Activated CD8-positive, alpha-beta memory T cell treated with anti-CD3 and anti-CD28 coated beads, Interleukin-2, amount 50 U/mL, for 1 hour (primary cell): ENCODE data around the gene TMEM150B.

Source experiments
- DNase-seq: peaks from one replicate; pipeline ENCODE4 v3.0.0-alpha.2; 2020; ENCODE audit errors: extremely low read depth

TMEM150B gene, protein sequence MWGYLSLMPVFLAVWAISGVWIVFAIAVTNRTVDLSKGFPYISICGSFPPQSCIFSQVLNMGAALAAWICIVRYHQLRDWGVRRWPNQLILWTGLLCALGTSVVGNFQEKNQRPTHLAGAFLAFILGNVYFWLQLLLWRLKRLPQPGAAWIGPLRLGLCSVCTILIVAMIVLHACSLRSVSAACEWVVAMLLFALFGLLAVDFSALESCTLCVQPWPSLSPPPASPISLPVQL

DNA sequence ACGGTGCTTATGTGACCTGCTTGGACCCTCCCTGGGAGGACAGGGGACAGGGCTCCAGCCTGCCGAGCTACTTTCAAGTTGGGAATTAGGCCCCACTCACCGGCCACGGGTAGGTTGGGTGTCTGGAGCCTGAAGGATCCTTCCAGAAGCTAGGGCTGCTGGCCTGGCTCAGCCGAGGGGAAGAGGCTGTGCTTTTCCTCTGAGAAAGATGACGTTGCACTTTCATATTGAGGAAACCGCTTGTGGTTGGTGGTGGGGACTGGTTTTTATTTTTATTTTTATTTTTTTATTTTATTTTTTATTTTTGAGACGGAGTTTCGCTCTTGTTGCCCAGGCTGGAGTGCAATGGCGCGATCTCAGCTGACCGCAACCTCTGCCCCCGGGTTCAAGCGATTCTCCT is at the start of gene TMEM150B:
TSS of gene TMEM150B (minus strand) at position 170 of the 400 bp plus-strand sequence. CDS start 4,305 bp downstream, outside the sequence.
- DNase-seq = no peak

DNA sequence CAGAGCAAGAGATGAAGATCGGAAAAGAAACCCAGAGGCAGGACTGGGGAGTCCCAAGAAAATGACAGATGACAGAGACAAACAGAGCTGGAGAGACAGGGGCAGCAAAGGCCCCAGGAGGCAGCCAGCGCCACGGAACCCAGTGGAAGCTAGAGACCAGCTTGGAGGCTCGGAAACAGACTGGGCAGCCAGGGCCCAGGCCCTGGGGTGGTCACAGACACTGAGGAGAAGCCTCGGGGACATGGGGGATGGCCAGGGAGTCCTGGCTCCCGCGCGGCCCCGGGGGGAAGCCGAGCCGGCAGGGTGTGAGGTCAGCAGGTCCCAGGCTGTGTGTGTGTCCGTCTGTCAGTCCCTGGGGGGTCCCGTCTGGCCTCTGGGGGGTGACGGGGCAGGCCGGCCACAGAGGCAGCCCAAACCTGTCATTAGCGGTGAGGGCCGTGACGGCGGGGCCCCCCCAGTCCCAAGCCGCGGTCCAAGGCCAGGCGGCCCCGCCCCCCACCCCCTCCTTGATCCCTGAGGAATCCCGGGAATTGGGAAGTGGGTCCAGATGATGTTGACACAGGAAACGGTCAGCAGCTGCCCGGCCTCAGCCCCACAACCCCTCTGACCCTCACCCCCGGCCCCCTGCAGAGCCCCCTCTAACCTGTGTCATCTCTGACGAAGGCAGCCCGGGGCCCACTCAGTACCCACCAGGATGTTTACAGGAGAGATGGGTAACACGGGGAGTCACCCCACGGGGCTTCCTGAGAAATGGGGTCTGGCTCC is 49.0 kb upstream of the TMEM150B start:
- DNase-seq = no peak

DNA sequence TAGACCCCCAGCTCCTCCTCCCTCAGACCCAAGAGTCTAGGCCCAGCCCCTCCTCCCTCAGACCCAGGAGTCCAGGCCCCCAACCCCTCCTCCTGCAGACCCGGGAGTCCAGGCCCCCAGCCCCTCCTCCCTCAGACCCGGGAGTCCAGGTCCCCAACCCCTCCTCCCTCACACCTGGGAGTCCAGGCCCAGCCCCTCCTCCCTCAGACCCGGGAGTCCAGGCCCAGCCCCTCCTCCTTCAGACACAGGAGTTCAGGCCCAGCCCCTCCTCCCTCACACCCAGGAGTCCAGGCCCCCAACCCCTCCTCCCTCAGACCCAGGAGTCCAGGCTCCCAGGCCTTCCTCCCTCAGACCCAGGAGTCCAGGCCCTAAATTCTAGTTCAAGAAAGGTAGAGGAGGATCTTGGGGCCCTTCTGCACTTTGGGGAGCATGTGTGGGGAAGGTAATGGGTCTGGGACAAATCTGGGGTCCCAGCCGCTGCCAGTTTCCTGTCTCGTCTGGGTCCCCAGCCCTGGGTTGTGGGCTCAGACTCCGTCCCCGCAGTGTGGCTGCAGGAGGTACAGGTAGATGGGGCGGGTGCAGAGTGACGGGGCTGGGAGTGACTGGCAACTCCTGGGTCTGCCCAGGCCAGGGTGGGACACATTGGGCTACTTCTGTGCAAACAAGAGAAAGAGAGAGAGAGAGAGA is 48.3 kb upstream of the TMEM150B start:
- no peak for DNase-seq

DNA sequence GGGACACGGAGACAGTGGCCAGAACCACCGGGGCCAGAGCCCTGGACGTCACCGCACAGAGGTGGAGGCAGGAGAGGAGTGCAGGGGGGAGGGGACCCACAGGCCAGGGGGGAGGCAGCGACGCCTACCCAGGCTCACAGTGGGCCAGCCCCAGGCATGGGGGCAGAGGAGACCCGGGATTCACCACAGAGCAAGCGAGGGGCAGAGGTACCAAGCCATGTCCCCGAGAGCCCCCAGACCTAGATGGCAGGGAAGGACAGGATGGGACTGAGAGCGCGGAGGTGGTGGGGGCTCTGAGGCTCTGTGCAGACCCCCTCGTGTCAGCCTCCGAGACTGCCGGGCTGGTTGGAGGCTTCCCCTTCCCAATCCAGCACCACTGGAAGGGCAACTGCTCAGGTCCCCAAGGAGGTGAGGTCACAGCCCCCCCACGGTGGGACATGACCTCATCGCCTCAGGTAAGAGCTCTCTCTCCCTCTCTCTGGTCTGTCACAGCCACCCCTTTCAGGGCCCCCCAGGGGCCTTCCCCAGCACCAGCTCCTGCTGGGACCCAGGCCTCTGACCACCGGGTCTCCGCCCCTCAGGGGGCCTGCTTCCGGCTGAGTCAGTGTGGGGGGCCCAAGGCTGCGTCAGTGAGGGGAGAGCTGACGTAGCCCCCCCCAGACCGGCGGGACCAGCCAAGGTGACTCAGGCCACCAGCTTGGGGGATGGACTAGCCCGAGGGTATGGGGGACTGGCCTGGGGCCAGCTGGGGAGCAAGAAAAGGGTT is 47.4 kb upstream of the TMEM150B start:
- DNase-seq = no peak

DNA sequence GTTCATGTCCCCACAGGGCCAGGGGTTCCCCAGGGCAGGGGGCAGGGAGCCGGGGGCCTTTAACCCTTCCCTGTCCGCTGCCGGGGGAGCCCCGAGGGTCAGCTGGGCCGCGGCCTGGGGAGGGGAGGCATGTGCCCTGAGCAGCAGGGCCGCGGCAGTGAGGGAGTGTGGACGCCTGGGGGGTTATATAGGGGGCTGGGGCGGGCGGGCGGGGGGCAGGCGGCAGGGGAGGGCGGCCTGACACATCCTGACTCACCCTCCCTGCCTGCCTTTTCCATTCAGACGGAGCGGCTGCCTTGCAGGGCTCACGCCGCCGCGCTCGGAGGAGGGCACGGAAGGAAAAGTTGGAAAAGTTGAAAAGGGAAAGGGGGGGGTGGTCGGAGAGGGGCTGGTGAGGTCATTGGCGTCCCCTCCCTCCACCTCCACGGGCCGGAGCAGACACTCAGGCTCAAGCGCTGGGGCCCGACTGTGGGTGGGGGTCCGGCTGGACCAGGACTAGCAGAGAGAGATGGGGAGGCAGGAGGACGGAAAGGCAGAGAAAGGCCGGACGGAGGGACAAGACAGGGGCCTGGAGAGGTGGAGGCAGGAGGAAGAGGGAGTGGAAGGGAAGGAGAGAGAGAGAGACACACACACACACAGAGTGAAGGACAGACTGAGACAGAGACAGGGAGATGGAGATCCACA is 45.3 kb upstream of the TMEM150B start, which contains the start of gene IL11:
TSS of gene IL11 (minus strand) at position 159 of the 684 bp plus-strand sequence. CDS start at position 6, 153 bp downstream.
- no peak for DNase-seq

DNA sequence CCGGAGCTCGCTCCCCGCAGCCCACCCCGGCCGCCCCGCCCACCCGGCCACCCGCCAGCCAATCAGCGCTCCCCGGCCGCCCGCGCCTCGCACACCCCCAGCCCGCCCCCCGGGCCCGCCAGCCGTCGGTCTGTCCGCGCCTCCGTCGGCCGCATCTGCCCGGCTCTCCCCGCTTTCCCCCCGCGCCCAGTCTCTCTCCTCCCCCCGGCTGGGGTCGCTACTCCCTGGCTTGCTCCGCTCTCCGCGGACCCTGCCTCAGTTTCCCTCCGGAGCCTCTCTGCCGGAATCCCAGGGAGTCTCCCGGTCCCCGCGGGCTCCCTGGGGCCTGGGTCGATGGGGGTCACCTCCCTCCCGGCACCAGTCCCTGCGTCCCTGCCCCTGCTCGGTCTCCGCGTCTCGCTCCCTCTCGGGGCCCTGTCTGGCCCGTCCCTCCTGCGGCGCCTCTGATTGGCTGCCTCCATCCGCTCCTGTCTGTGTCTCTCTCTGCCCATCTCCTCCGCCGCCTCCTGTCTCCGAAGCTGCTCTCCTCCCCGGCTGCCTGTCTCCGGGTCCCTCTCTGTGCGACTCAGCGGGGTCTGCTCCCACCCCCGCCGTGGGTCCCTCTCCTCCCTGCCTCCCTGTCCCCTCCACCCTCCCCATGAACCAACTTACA is 44.6 kb upstream of the TMEM150B start:
- no peak for DNase-seq

DNA sequence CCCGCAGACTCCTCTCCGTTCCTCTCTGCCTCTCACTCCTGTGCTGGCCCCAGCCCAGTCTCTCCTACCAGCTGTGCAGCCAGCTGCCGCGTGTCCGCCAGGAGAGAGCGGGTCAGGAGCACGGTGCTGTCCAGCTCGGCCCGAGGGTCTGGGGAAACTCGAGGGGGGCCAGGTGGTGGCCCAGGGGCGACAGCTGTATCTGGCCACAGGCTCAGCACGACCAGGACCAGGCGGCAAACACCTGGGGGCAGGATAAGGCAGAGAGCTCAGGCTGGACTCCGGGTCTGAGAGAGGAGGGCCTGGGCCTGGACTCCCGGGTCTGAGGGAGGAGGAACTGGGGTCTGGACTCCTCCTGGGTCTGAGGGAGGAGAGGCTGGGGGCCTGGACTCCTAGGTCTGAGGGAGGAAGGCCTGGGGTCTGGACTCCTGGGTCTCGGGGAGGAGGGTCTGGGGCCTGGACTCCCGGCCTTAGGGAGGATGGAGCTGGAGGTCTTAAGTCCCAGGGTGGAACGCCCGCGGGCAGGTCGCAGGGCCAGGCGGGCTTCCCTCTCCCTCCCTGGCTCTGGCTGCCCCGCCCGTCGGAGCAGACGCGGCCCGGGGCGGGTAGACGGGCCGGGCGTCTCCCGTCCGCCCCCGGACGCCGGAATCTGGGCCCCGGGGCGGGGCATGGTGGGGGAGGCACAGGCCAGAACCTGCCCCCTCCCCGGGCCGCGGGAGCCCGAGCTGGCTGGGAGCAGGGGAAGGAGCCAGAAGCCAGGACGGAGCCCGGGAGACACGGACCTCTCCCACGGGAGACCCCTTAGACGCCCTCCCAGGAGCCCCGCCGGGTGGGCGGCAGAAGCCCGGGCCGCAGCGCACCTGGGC is 43.8 kb upstream of the TMEM150B start:
- DNase-seq = no peak

DNA sequence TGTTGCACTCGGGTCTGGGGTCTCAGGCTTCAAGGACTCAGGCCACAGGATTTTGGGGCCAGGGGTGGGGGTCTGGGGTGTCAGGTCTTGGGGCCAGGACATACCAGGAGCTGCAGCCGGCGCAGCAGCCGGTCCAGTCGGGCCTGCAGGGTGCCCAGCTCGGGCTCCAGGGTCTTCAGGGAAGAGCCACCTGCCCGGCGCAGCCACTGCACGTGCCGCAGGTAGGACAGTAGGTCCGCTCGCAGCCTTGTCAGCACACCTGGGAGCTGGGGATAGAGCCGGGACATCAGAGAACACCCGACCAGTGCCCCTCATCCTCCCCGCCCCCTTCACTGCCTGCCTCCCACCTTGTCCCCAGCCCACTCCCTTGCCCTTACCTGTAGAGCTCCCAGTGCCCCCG is 43.0 kb upstream of the TMEM150B start:
- DNase-seq = no peak

DNA sequence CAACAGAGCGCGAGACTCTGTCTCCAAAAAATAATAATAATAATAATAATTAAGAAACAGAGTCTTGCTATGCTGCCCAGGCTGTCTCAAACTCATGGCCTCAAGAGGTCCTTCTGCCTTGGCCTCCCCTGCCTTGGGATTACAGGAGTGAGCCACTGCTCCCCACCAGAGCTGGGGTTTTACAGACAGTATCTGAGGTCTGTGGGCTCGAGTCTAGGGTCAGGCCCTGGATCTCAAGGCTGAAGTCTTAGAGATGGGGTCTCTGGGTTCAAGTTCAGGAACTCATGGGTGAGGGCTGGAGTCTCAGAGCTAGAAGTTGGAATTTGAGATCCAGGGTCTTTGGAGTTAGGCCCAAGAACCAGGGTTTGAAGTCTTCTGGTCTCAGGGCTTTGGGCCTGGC is 41.6 kb upstream of the TMEM150B start:
- DNase-seq = no peak

DNA sequence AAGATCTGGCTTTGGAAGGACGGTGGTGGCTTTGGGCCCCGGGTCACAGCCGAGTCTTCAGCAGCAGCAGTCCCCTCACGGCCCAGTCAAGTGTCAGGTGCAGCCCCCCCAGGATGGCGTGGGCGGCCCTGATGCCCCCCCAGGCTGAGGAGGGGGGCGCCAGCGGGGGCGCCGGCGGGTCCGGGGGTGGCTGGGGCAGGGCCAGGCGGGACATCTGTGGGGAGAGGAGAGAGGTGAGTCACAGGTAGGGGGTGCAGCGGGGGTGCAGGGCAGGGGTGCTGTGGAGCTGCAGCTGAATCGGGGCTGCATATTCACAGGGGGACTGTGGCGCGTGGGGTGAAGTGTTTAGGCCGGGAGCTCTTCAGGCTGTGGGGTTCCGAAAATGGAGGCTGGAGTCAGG is 40.8 kb upstream of the TMEM150B start:
- DNase-seq = no peak

DNA sequence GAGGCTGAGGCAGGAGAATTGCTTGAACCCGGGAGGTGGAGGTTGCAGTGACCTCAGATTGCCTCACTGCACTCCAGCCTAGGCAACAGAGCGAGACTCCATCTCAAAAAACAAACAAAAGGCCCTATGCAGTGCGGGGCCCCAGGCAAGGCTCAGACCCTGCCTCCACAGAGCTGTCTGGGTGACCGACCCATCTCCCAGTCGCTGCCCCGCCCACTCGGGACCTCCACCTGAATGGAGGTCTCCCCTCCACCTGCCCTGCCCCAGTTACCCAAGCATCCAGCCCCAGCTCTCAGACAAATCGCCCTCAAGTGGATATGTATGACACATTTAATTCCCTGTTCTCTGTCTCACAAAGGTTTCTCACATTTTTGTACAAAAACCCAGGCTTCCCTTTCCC is 40.1 kb upstream of the TMEM150B start:
- no peak for DNase-seq

DNA sequence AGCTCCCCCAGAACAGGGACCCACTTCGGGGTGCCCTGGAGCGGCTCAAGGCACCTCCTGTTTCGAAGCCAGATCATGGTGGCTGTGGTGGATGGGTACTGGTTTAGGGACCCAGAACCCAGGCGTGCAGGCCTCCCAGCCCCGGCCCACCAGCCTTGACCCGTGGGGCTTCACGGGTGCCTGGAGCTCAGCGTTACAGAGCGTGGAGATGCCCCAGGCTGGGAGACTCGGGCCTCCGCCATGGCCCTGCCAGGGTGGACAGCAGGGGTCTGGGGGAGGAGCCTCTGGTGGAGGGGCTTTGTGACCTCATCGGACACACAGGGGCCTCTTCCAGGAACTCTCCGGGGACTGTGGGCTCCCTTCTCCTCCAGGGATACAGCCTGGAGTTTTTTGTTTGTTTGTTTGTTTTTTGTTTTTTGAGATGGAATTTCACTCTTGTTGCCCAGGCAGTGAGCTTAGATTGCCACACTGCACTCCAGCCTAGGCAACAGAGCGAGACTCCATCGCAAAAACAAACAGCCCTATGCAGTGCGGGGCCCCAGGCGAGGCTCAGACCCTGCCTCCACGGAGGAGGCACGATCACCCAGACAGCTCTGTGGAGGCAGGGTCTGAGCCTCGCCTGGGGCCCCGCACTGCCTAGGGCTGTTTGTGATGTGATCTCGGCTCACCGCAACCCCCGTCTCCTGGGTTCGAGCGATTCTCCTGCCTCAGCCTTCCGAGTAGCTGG is 38.0 kb upstream of the TMEM150B start, which contains the start of gene GARIN5B:
TSS of gene GARIN5B (minus strand) at position 271 of the 727 bp plus-strand sequence. CDS start at position 77, 194 bp downstream.
- no peak for DNase-seq

DNA sequence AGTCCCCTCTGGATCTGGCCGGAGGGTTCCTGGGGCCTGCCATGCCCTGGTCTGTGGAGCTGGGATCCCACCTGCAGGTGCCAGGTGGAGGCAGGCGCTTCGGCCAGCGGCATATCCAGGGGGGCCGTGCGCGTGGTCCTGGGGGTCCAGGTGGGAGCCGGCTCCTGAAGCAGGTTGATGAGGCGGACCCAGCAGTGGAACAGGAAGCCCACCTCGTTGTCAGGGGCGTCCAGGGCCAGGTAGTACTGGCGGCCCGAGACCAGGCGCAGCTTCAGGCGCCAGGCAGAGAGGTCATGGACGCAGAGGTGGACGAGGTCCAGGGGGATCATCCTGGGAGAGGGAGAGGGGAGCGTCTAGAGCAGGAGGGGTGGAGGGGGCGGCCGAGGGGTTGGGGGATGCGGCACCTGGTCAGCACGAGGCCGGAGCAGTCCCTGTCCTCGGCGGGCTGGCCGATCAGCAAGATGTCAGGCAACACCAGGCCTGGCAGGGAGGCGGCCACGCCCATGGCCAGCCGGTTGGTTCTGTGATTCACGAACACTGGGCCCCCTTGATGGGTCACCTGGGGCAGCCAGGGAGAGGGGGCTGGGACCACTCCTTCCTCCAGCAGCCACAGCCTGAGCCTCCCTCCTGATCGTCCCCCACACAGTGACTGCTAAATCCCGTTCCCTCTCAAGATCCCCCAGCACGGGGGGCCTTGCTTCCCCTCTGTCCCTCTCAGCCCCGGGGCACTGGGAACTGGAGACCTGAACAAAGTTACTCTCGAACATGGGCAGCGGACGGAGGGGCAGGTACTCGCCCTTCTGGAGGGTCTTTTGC is 37.2 kb upstream of the TMEM150B start:
- DNase-seq = no peak

DNA sequence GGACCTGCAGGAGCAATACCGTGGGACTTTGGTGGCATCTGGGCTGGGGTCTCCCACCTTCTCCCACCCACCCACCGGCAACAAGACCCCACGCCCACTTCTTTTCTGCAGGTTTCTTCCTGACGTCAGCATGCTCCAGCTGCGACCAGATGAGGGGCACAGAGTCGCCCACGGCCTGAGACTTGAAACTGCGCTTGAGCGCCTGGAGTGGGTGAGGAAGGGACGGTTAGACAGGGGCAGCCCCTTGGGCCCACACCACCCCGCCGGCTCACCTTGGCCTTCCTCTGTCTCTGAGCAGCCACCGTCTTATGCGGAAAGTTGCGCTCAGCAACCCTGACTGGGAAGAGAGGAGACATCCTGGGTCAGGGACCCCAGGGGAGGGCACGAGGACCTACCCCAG is 35.8 kb upstream of the TMEM150B start:
- no peak for DNase-seq

DNA sequence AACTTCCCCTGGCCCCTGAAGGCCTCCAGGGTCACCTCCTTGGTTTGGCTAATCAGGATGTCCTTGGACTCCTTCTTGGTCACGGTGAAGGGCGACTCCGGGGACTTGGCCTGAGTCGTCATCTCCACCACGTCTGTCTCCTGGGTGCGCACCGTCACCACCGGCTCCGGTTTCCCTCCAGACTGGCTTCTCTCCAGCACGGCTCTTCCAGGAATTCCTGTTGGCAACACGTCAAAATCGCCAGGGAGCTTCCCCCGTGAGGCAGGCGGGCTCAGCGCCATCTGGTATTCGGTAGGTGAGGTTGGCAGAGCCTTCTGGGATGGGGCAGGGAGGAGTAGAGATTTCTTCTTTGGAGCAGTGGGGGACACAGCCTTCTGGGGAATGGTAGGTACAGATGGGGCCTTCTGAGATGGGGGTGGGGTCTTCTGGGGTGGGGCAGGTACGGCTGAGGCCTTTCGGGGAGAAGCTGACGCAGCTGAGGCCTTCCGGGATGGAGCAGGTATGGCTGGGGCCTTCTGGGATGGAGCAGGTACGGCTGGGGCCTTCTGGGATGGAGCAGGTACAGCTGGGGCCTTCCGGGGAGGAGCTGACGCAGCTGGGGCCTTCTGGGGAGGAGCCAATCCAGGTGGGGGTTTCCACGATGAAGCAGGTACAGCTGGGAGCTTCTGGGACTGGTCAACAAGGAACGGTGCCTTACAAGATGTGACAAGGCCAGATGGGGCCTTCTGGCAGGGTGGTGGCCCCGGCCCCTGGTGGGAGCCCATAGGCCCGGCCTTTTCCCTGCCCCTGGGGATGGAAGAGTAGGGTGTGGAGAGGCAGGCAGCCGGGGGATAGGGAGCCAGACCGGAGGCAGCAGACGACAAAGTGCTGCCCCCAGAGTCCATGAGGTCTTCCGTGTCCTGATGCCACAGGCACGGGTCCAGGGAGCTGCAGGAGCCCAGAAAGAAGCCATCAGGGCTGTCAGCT is 34.1 kb upstream of the TMEM150B start:
- no peak for DNase-seq

DNA sequence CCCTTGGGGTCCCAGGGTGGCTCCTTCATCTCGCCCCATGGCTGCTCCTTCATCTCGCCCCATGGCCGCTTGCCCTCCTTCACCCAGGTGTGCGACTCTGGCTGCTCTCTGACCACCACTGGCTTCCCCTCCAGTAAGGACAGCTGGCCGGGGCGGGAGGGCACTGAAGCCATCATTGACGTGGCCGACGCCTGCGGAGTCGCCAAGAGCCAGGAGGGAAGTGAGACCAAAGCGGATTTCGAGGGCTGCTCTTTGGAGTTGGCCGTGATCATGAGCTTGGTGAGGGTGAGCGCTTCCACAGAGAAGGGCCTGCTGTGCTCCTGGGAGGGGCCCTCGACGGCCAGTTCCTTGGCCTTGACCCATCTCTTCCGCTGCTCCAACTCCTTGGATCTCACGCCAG is 33.4 kb upstream of the TMEM150B start:
- DNase-seq = no peak

DNA sequence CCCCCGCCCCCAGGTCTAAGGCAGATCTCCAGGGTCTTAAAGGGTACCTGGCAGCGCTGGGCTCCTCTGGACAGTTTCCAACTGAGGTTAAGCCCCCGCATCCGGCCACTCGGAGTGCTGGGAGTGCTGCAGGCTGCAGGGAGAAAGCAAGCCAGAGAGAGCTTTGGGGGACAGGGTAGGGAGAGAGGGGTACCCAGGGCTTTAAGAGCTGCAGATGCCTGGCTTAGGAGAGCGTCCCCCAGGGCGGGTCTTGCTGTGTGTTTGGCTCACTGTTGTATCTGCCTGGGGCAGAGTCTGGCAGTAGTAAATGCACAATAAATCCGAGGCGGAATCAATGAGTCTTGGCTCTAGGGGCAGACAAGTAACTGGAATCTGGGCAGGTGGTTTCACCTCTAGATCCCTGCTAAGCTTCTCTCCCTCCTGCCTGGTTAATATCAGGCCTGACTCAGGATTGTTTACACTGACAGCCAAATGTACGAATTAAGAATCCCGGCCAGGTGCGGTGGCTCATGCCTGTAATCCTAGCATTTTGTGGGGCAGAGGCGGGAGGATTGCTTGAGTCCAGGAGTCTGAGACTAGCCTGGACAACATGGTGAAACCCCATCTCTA is 30.2 kb upstream of the TMEM150B start:
- DNase-seq = no peak
